ENCODE results near the gene PLA2G6.

The PLA2G6 gene

DNA sequence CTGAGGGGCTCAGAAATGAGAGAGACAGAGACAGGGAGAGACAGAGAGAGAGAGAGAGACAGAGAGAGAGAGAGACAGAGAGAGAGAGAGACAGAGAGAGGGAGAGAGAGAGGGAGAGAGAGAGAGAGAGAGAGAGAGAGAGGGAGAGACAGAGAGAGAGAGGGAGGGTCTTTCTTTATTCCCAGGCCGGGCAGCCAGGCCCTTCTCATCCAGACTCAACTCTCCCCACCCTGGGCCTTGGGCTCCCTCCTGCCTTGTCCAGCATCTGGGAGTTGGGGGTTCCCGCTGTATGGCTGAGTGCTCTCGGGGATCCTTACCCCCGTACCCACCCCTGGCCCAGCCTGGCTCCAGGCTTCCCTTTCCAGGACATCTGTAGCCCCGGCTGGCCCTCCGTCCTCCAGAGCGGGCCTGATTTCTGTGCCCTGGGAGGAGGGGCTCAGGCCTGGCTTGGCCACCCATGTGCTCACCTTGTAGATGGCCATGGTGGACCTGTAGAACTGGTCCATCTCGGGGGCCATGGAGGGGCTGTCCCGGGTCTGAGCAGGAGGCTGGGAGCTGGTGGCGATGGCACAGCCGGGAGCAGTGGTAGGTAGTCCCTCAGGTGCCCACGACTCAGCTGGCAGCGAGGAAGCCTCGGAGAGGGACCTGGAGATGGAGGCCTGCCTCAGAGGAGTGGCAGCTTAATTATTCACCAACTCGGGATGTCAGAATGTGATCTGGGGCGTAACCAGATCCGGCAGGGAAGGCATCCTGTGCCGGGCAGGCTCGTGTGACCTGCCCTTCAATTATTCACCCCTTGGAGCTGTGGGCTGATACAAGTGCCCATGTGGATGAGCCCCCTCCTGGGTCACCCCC, 71.4 kb downstream of the PLA2G6 start, which contains the start of gene BAIAP2L2:
BAIAP2L2 (minus strand) TSS at position 677 of the 855 bp plus-strand sequence; CDS start at position 518, 159 bp downstream.
- TF ChIP-seq, protein P1, sequence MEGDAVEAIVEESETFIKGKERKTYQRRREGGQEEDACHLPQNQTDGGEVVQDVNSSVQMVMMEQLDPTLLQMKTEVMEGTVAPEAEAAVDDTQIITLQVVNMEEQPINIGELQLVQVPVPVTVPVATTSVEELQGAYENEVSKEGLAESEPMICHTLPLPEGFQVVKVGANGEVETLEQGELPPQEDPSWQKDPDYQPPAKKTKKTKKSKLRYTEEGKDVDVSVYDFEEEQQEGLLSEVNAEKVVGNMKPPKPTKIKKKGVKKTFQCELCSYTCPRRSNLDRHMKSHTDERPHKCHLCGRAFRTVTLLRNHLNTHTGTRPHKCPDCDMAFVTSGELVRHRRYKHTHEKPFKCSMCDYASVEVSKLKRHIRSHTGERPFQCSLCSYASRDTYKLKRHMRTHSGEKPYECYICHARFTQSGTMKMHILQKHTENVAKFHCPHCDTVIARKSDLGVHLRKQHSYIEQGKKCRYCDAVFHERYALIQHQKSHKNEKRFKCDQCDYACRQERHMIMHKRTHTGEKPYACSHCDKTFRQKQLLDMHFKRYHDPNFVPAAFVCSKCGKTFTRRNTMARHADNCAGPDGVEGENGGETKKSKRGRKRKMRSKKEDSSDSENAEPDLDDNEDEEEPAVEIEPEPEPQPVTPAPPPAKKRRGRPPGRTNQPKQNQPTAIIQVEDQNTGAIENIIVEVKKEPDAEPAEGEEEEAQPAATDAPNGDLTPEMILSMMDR (IDR thresholded peaks at IDR 0.05; ENCODE audit: insufficient read depth, low read length, missing control alignments) = no peak
- no peak for DNase-seq (ENCODE audit: low read depth, low spot score)
- no peak within 1 kb of the TSS for H3K4me3 ChIP-seq (ENCODE audit: low read depth, low read length)
- POLR2A ChIA-PET = no interaction called here
- CTCF ChIA-PET = interaction anchor here (1.2 to 5.9 kb wide), 2 partner anchors 9 to 10 kb away, joined by 4 to 87 read pairs; no protein-coding TSS in a partner anchor

DNA sequence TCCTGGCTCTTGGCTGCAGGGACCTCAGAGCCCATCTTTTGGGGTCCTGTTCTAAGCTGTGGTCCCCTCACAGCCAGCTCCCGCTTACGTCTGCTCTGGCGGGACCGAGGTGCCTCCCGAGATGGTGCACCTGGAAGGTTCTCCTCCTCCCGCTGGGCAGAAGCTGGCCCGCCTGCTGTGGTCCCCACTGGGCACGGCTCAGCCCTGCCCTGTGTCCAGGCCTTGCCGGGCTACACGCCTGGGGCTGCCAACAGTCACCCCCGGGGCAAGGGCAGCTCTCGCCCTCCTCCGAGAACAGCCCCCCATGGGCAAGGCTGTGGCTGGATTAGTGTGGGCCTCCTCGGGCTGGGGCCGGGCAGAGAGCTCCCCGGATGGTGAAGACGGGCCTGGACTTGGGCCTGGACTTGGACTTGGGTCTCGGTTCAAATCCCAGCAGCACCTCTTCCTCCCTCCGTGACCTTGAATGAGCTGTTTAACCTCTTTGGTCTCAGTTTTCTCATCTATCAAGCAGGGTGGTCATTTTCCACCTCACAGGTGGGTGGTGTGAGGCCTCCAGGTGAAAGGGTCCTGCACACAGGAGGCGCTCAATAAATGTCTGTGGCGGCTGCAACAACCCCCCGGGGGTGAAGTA, 72.1 kb downstream of the PLA2G6 start:
- CTCF ChIA-PET = interaction anchor here (1.1 to 1.7 kb wide), 3 partner anchors 9 to 36 kb away, joined by 3 to 5 read pairs (median 4); no protein-coding TSS in a partner anchor
- H3K4me3 ChIP-seq (ENCODE audit: low read depth, low read length) = no peak overlapping the region
- TF ChIP-seq, protein P1 (IDR thresholded peaks at IDR 0.05; ENCODE audit: insufficient read depth, low read length, missing control alignments) = no peak
- POLR2A ChIA-PET = no interaction called here
- DNase-seq (ENCODE audit: low read depth, low spot score) = no peak

DNA sequence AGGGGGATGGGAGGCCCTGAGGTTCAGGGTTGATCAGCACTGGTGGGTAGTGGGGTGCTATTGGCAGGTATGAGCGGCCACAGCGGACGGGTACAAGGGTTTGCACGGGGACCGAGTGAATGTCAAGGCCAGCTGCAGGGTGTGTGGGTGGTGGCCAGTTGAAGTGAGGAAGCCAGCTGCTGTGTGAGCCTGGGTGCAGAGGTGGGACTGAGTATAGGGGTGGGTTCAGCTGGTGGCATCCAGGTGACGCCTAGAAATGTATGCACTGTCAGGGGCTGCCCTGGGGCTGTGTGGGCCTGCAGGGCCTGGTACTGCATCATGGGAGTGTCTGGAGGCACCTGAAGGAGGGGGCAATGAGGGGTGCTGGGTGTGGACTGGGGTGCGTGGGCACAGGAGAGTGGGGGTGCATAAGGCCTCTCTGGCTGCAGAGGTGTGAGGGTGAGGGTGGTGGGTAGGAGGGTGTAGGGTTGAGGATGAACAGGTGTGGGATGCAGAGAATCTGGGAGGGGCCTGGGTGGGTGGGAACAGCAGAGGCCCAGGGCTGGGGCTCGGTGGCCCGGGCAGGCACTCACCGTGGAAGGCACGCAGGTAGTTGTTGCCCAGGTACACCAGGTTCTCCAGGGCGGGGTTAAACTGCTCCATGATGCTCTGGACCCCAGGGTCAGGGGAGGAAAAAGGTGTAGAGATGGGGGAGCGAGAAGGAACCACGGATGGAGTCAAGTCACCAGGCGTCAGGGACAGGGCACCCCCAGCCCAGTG, 72.9 kb downstream of the PLA2G6 start:
- DNase-seq (ENCODE audit: low read depth, low spot score) = no peak
- ChIA-PET CTCF (interaction anchor here (0.5 to 1.7 kb wide), 5 partner anchors 9 to 591 kb away, joined by 3 to 5 read pairs (median 3); no protein-coding TSS in a partner anchor), POLR2A (no interaction called here)
- TF ChIP-seq, protein P1 (IDR thresholded peaks at IDR 0.05; ENCODE audit: insufficient read depth, low read length, missing control alignments) = no peak
- H3K4me3 ChIP-seq (ENCODE audit: low read depth, low read length) = no peak overlapping the region

DNA sequence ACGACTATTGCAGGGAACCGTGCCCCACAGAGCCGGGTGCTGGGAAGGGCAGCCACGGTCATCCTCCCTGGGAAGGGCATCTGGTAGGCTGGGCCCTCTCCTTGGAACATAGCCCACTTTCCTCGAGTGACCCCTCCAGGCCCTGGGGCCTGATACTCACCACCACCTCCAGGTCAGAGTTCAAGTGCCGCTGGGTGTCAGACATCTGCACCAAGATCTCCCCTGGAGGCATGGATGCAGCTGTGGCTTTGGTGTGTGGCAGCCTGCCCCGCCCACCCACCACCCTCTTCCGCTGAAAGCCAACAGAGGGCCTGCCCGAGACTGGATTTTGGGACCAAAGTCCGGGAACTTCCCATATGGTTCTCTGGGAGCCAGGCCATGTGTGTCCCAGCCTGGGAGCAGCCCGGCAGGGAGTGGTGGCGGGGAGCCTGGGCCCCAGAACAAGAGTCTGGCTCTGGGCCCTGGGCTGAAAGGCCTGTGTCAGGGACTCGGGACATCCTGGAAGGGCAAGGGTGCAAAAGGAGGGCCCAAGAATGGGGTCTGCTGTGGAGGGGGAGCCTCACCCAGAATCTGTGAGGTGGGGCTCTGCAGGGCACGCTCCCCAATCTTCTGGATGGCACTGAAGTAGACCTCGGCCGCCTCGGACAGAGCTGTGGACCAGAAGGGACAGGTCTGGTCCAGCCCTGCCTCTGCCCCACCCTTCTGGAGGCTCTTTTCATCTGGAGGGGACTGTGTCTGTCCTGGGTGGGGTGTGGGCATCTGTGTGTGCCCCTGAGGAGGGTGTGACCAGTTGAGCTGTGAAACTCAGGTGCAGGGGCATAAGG, 73.7 kb downstream of the PLA2G6 start:
- no peak for DNase-seq (ENCODE audit: low read depth, low spot score)
- CTCF ChIA-PET = interaction anchor here (0.5 to 1.7 kb wide), 4 partner anchors 9 to 592 kb away, joined by 3 to 5 read pairs (median 3); no protein-coding TSS in a partner anchor
- H3K4me3 ChIP-seq (ENCODE audit: low read depth, low read length) = no peak overlapping the region
- POLR2A ChIA-PET = no interaction called here
- TF ChIP-seq, protein P1 (IDR thresholded peaks at IDR 0.05; ENCODE audit: insufficient read depth, low read length, missing control alignments) = no peak

DNA sequence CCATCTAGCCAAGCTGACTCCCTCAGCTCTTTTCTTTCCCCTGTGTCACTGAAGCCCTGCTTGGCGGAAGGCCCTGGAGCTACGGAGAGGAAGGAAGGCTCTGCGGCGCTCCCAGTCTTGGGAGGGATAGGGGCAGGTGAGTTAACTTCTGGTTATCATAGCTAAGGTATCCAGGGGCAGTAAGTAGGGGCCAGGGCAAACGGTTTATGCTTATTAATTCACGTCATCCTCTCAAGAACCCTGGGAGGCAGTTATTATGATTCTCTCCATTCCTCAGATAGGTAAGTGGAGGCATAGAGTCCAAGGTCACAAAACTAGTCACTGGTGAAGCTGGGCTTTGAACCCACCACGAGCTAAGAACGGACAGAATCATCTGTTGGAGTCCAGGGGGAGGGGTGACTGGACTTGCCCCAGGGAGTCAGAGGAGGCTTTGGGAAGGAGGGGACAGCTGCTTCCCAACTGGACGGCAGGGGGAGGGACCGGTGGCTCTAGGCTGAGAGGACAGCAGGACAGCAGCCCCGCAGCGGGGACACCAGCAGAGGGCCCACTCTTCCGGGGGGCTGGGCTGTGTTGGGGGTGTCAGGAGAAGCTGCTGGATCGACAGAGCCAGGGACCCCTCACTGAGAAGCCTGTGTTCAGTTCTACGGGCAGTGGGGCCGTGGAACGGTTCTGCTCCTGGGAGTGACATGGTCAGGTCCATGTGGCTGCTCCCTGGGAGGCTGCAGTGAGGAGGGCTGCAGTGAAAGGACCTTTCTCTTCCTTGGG, 74.6 kb downstream of the PLA2G6 start:
- TF ChIP-seq, protein P1 (IDR thresholded peaks at IDR 0.05; ENCODE audit: insufficient read depth, low read length, missing control alignments) = no peak
- H3K4me3 ChIP-seq (ENCODE audit: low read depth, low read length) = no peak overlapping the region
- CTCF ChIA-PET = interaction anchor here (0.7 to 1.2 kb wide), 2 partner anchors 9 to 10 kb away, joined by 3 to 4 read pairs; no protein-coding TSS in a partner anchor
- no peak for DNase-seq (ENCODE audit: low read depth, low spot score)
- POLR2A ChIA-PET = no interaction called here
